Natural killer cell (primary cell): ENCODE results near the gene PABPN1L. TPM values are rescaled to one million over a fixed set of nuclear protein-coding genes. Genes with fewer than 3 reads are reported as not detected.

ENCODE experiments used
- ATAC-seq, 3 donors: fragments of 150-1000 bp in 2 of 3; fragments of 200-7000 bp in 1 of 3; cut with Tn5 transposase; 1 replicate in 1 of 3; 2 replicates in 2 of 3; pipeline ENCODE4 v1.10.0; 2021; ENCODE audit warnings: mild to moderate bottlenecking in 2 of 3, moderate library complexity in 2 of 3
- DNase-seq, 2 donors: peaks; one replicate each; pipeline versions ENCODE4 v3.0.0 to v3.0.0-alpha.2; 2013 to 2021; ENCODE audit warnings: mixed read lengths in 1 of 2
- H3K27ac ChIP-seq: one replicate; pipeline ENCODE4 v1.5.1; 2013; ENCODE audit warnings: mild to moderate bottlenecking, low read length
- H3K27me3 ChIP-seq: one replicate; pipeline ENCODE4 v1.6.1; 2013; ENCODE audit warnings: low read length; ENCODE audit not compliant: control insufficient read depth, insufficient read depth
- H3K36me3 ChIP-seq: one replicate; pipeline ENCODE4 v1.6.1; 2013; ENCODE audit warnings: low read length; ENCODE audit not compliant: control insufficient read depth, insufficient read depth
- H3K4me1 ChIP-seq: one replicate; pipeline ENCODE4 v1.6.1; 2013; ENCODE audit warnings: low read length; ENCODE audit not compliant: control insufficient read depth, insufficient read depth
- H3K4me3 ChIP-seq: one replicate; pipeline ENCODE4 v1.5.1; 2013; ENCODE audit warnings: low read length
- H3K9me3 ChIP-seq: one replicate; pipeline ENCODE4 v1.6.1; 2013; ENCODE audit warnings: low read length; ENCODE audit not compliant: control insufficient read depth, insufficient read depth
- H3K27ac Mint-ChIP-seq, 2 donors: one replicate each; pipeline ENCODE4 v1.8.0; 2022; ENCODE audit warnings: mild to moderate bottlenecking in 2 of 2, mixed read lengths in 2 of 2, moderate library complexity in 1 of 2
- H3K27me3 Mint-ChIP-seq, 2 donors: one replicate each; pipeline ENCODE4 v1.8.0; 2022; ENCODE audit warnings: low read depth in 2 of 2, mixed read lengths in 2 of 2
- H3K36me3 Mint-ChIP-seq: one replicate; pipeline ENCODE4 v1.8.0; 2022; ENCODE audit warnings: mixed read lengths
- H3K4me1 Mint-ChIP-seq, 2 donors: one replicate each; pipeline ENCODE4 v1.8.0; 2022; ENCODE audit warnings: mixed read lengths in 2 of 2
- H3K4me3 Mint-ChIP-seq: one replicate; pipeline ENCODE4 v1.8.0; 2022; ENCODE audit warnings: mild to moderate bottlenecking, moderate library complexity, mixed read lengths
- H3K9me3 Mint-ChIP-seq, 2 donors: one replicate each; pipeline ENCODE4 v1.8.0; 2022; ENCODE audit warnings: mixed read lengths in 2 of 2
- CTCF ChIP-seq: fragments of 200-600 bp; IDR thresholded peaks from one replicate; pipeline ENCODE4 v1.8.0; 2022; ENCODE audit warnings: antibody characterized with exemption
- WGBS: methylation state at CpG from one replicate; pipeline ENCODE4 v1.1.7; 2013; ENCODE audit warnings: missing lambda C conversion rate; ENCODE audit not compliant: insufficient coverage; 5-methylcytosine and 5-hydroxymethylcytosine counted together
- intact Hi-C: fragments of 100-400 bp; cut with micrococcal nuclease; formaldehyde crosslinking; loops from one replicate; pipeline ENCODE4 v1.14.2; 2022
- total RNA-seq, 4 donors: library from RNA; stranded (reverse); fragments of 120-200 nt in 1 of 4; gene quantifications; one replicate each; pipeline versions ENCODE4 v1.2.3 to v1.2.4, GENCODE V29; 2013 to 2022

The PABPN1L gene
- total RNA-seq, 3 donors from 2014 or later (not counting 1 experiment from before 2014, with no cell fraction given) = 0.43 TPM; not detected in 2

- intact Hi-C loops = no loop called here
- no peak for DNase-seq
- Mint-ChIP-seq H3K27me3 (no peaks in the 10 kb centered on the region), H3K27ac (no peak overlapping the region), H3K4me1 (peaks cover 6 to 12% of the 10 kb centered on the region in 2 donors), H3K4me3 (no peak overlapping the region), H3K9me3 (no peaks in the 10 kb centered on the region), H3K36me3 (no peaks in the 10 kb centered on the region)
- TF ChIP-seq CTCF = no peak
- Histone ChIP-seq H3K27me3 (no peaks in the 10 kb centered on the region), H3K36me3 (no peaks in the 10 kb centered on the region), H3K27ac (no peak overlapping the region), H3K4me1 (peaks cover 10% of the 10 kb centered on the region), H3K9me3 (no peaks in the 10 kb centered on the region), H3K4me3 (no peak overlapping the region)
- ATAC-seq = no peak
- WGBS = 95% methylated on average over 26 of the region's 26 CpGs
Measured at GRCh38 chr16:88901718-88902337, 35.4 kb upstream of the PABPN1L start.

GRCh38 chr16:88900662-88901052 is 34.2 kb upstream of the PABPN1L start:
- H3K9me3 Mint-ChIP-seq = no peaks in the 10 kb centered on the region
- H3K36me3 Mint-ChIP-seq = no peaks in the 10 kb centered on the region
- no peak overlapping the region for H3K27ac ChIP-seq
- H3K4me1 Mint-ChIP-seq = peaks cover 0 to 4% of the 10 kb centered on the region in 2 donors
- intact Hi-C loops = no loop called here
- no peak for DNase-seq
- no peak for TF ChIP-seq CTCF
- peaks cover under 1% of the 10 kb centered on the region for H3K4me1 ChIP-seq
- no peak overlapping the region for H3K4me3 Mint-ChIP-seq
- H3K4me3 ChIP-seq = no peak overlapping the region
- no peak overlapping the region for H3K27ac Mint-ChIP-seq
- H3K27me3 ChIP-seq = no peaks in the 10 kb centered on the region
- no peaks in the 10 kb centered on the region for H3K9me3 ChIP-seq
- 92% methylated on average over 12 of the region's 12 CpGs for WGBS
- no peaks in the 10 kb centered on the region for H3K27me3 Mint-ChIP-seq
- H3K36me3 ChIP-seq = no peaks in the 10 kb centered on the region
- no peak for ATAC-seq

GRCh38 chr16:88899901-88900661 is 33.6 kb upstream of the PABPN1L start:
- no peak for TF ChIP-seq CTCF
- Histone ChIP-seq H3K4me3 (no peak overlapping the region), H3K27me3 (no peaks in the 10 kb centered on the region), H3K9me3 (no peaks in the 10 kb centered on the region), H3K27ac (no peak overlapping the region), H3K4me1 (no peaks in the 10 kb centered on the region), H3K36me3 (no peaks in the 10 kb centered on the region)
- intact Hi-C loops = no loop called here
- Mint-ChIP-seq H3K4me1 (peaks cover 0 to 4% of the 10 kb centered on the region in 2 donors), H3K27me3 (no peaks in the 10 kb centered on the region), H3K9me3 (no peaks in the 10 kb centered on the region), H3K36me3 (no peaks in the 10 kb centered on the region), H3K4me3 (no peak overlapping the region), H3K27ac (no peak overlapping the region)
- no peak for DNase-seq
- no peak for ATAC-seq
- 90% methylated on average over 41 of the region's 41 CpGs for WGBS
